GM23338 (cell line): ENCODE data around the gene CDH4. TPM values are rescaled to one million over a fixed set of nuclear protein-coding genes. Genes with fewer than 3 reads are reported as not detected.

Source experiments
- ATAC-seq: fragments of 200-7000 bp; cut with Tn5 transposase; 3 replicates; pipeline ENCODE4 v1.9.1; 2020
- DNase-seq: peaks from one replicate; pipeline ENCODE4 v3.0.0-alpha.2; 2015; ENCODE audit warnings: low spot score
- H2AFZ ChIP-seq: fragments of 200-600 bp; sonication (generic); 2 replicates; pipeline ENCODE4 v1.8.0; 2016; ENCODE audit warnings: antibody characterized with exemption, mild to moderate bottlenecking, moderate library complexity
- H3F3A ChIP-seq: fragments of 200-600 bp; sonication (generic); replicated peaks from 2 replicates; pipeline ENCODE4 v1.8.0; 2017; ENCODE audit warnings: antibody characterized with exemption, mixed run types, low read depth
- H3K27ac ChIP-seq: fragments of 200-600 bp; sonication (generic); 2 replicates; pipeline ENCODE4 v1.6.1; 2016; ENCODE audit warnings: low read depth
- H3K27me3 ChIP-seq: fragments of 200-600 bp; sonication (generic); 2 replicates; pipeline ENCODE4 v1.8.0; 2016; ENCODE audit warnings: mild to moderate bottlenecking, mixed run types, moderate library complexity; ENCODE audit not compliant: insufficient read depth
- H3K36me3 ChIP-seq: fragments of 200-600 bp; sonication (generic); 2 replicates; pipeline ENCODE4 v1.8.0; 2016; ENCODE audit warnings: mild to moderate bottlenecking; ENCODE audit not compliant: insufficient read depth
- H3K4me1 ChIP-seq: fragments of 200-600 bp; sonication (generic); 2 replicates; pipeline ENCODE4 v1.8.0; 2016; ENCODE audit warnings: mild to moderate bottlenecking, moderate library complexity; ENCODE audit not compliant: insufficient read depth
- H3K4me2 ChIP-seq: fragments of 200-600 bp; sonication (generic); 2 replicates; pipeline ENCODE4 v1.7.1; 2017; ENCODE audit warnings: mixed run types
- H3K4me3 ChIP-seq: fragments of 200-600 bp; sonication (generic); 2 replicates; pipeline ENCODE4 v1.6.1; 2016; ENCODE audit warnings: mixed run types
- H3K79me2 ChIP-seq: fragments of 200-600 bp; sonication (generic); replicated peaks from 2 replicates; pipeline ENCODE4 v1.8.0; 2017; ENCODE audit warnings: mild to moderate bottlenecking; ENCODE audit not compliant: insufficient read depth
- H3K9me2 ChIP-seq: fragments of 200-600 bp; sonication (generic); 2 replicates; pipeline ENCODE4 v1.8.0; 2017; ENCODE audit not compliant: insufficient read depth
- H4K20me1 ChIP-seq: fragments of 200-600 bp; sonication (generic); replicated peaks from 2 replicates; pipeline ENCODE4 v1.8.0; 2017; ENCODE audit warnings: mild to moderate bottlenecking; ENCODE audit not compliant: insufficient read depth
- H3K27ac Mint-ChIP-seq: 2 replicates; pipeline ENCODE4 v1.8.0; 2020; ENCODE audit warnings: inconsistent platforms, mild to moderate bottlenecking, moderate library complexity, mixed read lengths
- H3K27me3 Mint-ChIP-seq: 3 replicates; pipeline ENCODE4 v1.8.0; 2022; ENCODE audit warnings: low read depth, mild to moderate bottlenecking, moderate library complexity, mixed read lengths, inconsistent platforms; ENCODE audit not compliant: insufficient read depth, poor library complexity
- H3K36me3 Mint-ChIP-seq: 3 replicates; pipeline ENCODE4 v1.8.0; 2021; ENCODE audit warnings: low read depth, mild to moderate bottlenecking, inconsistent platforms, moderate library complexity, mixed read lengths
- H3K4me1 Mint-ChIP-seq: 3 replicates; pipeline ENCODE4 v1.8.0; 2020; ENCODE audit warnings: mild to moderate bottlenecking, inconsistent platforms, mixed read lengths
- H3K4me3 Mint-ChIP-seq: 3 replicates; pipeline ENCODE4 v1.8.0; 2021; ENCODE audit warnings: moderate library complexity, mild to moderate bottlenecking, inconsistent platforms, mixed read lengths
- H3K9me3 Mint-ChIP-seq: 3 replicates; pipeline ENCODE4 v1.8.0; 2020; ENCODE audit warnings: moderate library complexity, mild to moderate bottlenecking, inconsistent platforms, mixed read lengths
- CREB1 ChIP-seq: fragments of 250-450 bp; sonication (Bioruptor Pico); IDR thresholded peaks from 2 replicates; pipeline ENCODE4 v1.5.0; 2020; ENCODE audit warnings: low read depth, mild to moderate bottlenecking, moderate library complexity
- EZH2 ChIP-seq: fragments of 200-600 bp; sonication (generic); IDR thresholded peaks from one replicate; pipeline ENCODE4 v1.8.0; 2017; ENCODE audit warnings: antibody characterized with exemption, mild to moderate bottlenecking, low read depth; ENCODE audit not compliant: unreplicated experiment
- EZH2phosphoT487 ChIP-seq: fragments of 200-600 bp; sonication (generic); IDR thresholded peaks from one replicate; pipeline ENCODE4 v1.8.1; 2018; ENCODE audit warnings: antibody characterized with exemption; ENCODE audit not compliant: unreplicated experiment
- JUNB ChIP-seq: IDR thresholded peaks from one replicate; pipeline ENCODE4 v1.6.1; 2016; ENCODE audit warnings: antibody characterized with exemption; ENCODE audit not compliant: unreplicated experiment
- NANOG ChIP-seq: IDR thresholded peaks from 2 replicates; pipeline ENCODE4 v1.6.1; 2016; ENCODE audit warnings: antibody characterized with exemption, borderline replicate concordance
- POLR2AphosphoS5 ChIP-seq: IDR thresholded peaks from 2 replicates; pipeline ENCODE4 v1.6.1; 2016; ENCODE audit warnings: antibody characterized with exemption, low read depth
- STAT1 ChIP-seq: IDR thresholded peaks from one replicate; pipeline ENCODE4 v1.6.1; 2016; ENCODE audit warnings: antibody characterized with exemption; ENCODE audit not compliant: unreplicated experiment
- ZNF114 ChIP-seq: fragments of 250-450 bp; sonication (Bioruptor Pico); IDR thresholded peaks from 2 replicates; pipeline ENCODE4 v1.5.0; 2020; ENCODE audit warnings: mild to moderate bottlenecking, moderate library complexity
- ZNF331 ChIP-seq: fragments of 250-450 bp; sonication (Bioruptor Pico); IDR thresholded peaks from 2 replicates; pipeline ENCODE4 v1.5.0; 2020; ENCODE audit warnings: low read depth, mild to moderate bottlenecking, moderate library complexity
- polyA plus RNA-seq: library from polyadenylated mRNA; unstranded; fragments of >200 nt; fragmentation: Nextera tagmentation; extraction: Ambion mirVana; gene quantifications from 2 replicates; pipeline ENCODE4 v1.2.1, GENCODE V29; 2016
- total RNA-seq: library from RNA; depleted of rRNA; stranded (reverse); fragments of >200 nt; shearing (Covaris generic); gene quantifications from 2 replicates; pipeline ENCODE4 v1.2.3, GENCODE V29; 2014
- TF ChIP-seq, protein P1 (sequence below): IDR thresholded peaks from 2 replicates; pipeline ENCODE4 v1.6.1; 2016; ENCODE audit warnings: antibody characterized with exemption
- TF ChIP-seq, protein P2 (sequence below), 2 experiments: fragments of 200-600 bp in 1 of 2; sonication (generic) in 1 of 2; conservative IDR thresholded peaks; 2 replicates each; pipeline versions ENCODE4 v1.5.1 to v1.6.1; 2016 to 2017; ENCODE audit warnings: antibody characterized with exemption in 2 of 2, low read depth in 2 of 2, mild to moderate bottlenecking in 2 of 2, moderate library complexity in 1 of 2

CDH4 gene
- total and polyA plus RNA-seq, 2 experiments from 2014 or later = 1.2 to 4.2 TPM

DNA sequence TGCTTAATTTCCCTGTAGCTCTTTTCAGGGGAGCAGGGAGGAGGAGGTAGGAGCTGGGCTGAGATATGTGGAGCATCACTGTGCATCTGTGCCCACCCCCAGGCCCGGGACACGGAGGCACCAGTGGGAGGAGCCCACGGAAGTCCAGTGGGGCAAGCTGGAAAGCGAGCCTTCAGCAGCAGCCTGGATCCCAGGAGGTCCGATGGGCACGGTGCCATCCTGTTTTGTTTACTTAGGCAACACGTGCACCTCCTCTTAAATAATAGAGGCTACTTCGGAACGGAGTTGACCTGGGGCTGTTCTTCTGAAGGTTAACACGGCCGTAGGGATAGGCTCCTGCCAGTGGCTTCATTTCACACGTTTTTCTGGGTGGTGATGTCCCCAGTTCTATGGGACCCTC is 51.6 kb downstream of the CDH4 start:
- TF ChIP-seq POLR2AphosphoS5 = no peak
- no peaks in the 10 kb centered on the region for H3K27me3 ChIP-seq
- H3K79me2 ChIP-seq = no peaks in the 10 kb centered on the region
- no peak overlapping the region for H3K4me2 ChIP-seq
- H3K27ac ChIP-seq = no peak overlapping the region
- H2AFZ ChIP-seq = no peak overlapping the region
- Mint-ChIP-seq H3K9me3 (no peaks in the 10 kb centered on the region), H3K27me3 (peaks cover 15% of the 10 kb centered on the region), H3K4me1 (peaks cover 12% of the 10 kb centered on the region), H3K4me3 (no peak overlapping the region), H3K36me3 (no peaks in the 10 kb centered on the region), H3K27ac (no peak overlapping the region)
- no peaks in the 10 kb centered on the region for H3K9me2 ChIP-seq
- H3K4me1 ChIP-seq = peaks cover 23% of the 10 kb centered on the region
- H3K36me3 ChIP-seq = no peaks in the 10 kb centered on the region
- no peak overlapping the region for H3K4me3 ChIP-seq
- ATAC-seq = no peak
- no peaks in the 10 kb centered on the region for H3F3A ChIP-seq
- DNase-seq = no peak
- no peaks in the 10 kb centered on the region for H4K20me1 ChIP-seq

DNA sequence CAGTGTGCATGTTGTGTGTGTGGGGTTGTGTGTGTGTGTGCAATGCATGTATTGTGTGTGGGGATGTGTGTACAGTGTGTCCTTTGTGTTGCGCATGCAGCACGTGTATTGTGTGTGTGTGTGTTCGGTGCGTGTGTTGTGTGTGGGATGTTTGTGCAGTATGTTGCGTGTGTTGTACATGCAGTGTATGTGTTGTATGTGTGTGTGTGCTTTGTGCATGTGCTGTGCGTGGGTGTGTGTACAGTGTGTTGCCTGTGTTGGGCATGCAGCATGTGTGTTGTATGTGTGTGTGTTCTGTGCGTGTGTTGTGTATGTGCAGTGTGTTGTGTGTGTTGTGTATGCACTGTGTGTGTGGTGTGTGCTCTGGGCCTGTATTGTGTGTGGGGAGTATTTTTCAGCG is 52.7 kb downstream of the CDH4 start:
- ATAC-seq (no peak), DNase-seq (no peak)
- no peak overlapping the region for H3K4me2 ChIP-seq
- no peaks in the 10 kb centered on the region for H4K20me1 ChIP-seq
- TF ChIP-seq ZNF114 (CRISPR knock-in tag) (no peak), POLR2AphosphoS5 (no peak), EZH2phosphoT487 (no peak), JUNB (no peak), ZNF331 (CRISPR knock-in tag) (no peak), CREB1 (CRISPR knock-in tag) (no peak), STAT1 (no peak), NANOG (no peak), EZH2 (no peak)
- TF ChIP-seq, protein P1, sequence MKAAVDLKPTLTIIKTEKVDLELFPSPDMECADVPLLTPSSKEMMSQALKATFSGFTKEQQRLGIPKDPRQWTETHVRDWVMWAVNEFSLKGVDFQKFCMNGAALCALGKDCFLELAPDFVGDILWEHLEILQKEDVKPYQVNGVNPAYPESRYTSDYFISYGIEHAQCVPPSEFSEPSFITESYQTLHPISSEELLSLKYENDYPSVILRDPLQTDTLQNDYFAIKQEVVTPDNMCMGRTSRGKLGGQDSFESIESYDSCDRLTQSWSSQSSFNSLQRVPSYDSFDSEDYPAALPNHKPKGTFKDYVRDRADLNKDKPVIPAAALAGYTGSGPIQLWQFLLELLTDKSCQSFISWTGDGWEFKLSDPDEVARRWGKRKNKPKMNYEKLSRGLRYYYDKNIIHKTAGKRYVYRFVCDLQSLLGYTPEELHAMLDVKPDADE = no peak
- TF ChIP-seq, protein P2, sequence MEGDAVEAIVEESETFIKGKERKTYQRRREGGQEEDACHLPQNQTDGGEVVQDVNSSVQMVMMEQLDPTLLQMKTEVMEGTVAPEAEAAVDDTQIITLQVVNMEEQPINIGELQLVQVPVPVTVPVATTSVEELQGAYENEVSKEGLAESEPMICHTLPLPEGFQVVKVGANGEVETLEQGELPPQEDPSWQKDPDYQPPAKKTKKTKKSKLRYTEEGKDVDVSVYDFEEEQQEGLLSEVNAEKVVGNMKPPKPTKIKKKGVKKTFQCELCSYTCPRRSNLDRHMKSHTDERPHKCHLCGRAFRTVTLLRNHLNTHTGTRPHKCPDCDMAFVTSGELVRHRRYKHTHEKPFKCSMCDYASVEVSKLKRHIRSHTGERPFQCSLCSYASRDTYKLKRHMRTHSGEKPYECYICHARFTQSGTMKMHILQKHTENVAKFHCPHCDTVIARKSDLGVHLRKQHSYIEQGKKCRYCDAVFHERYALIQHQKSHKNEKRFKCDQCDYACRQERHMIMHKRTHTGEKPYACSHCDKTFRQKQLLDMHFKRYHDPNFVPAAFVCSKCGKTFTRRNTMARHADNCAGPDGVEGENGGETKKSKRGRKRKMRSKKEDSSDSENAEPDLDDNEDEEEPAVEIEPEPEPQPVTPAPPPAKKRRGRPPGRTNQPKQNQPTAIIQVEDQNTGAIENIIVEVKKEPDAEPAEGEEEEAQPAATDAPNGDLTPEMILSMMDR (conservative IDR thresholded peaks at IDR 0.05; ENCODE audit: low read depth in 2 of 2) = no peak
- no peaks in the 10 kb centered on the region for H3K79me2 ChIP-seq
- Mint-ChIP-seq H3K4me3 (no peak overlapping the region), H3K27me3 (peaks cover 15% of the 10 kb centered on the region), H3K4me1 (peaks cover 14% of the 10 kb centered on the region), H3K27ac (no peak overlapping the region), H3K36me3 (no peaks in the 10 kb centered on the region), H3K9me3 (no peaks in the 10 kb centered on the region)
- no peaks in the 10 kb centered on the region for H3K36me3 ChIP-seq
- peaks cover 26% of the 10 kb centered on the region for H3K4me1 ChIP-seq
- no peak overlapping the region for H3K4me3 ChIP-seq
- H2AFZ ChIP-seq = no peak overlapping the region
- H3K27me3 ChIP-seq = no peaks in the 10 kb centered on the region
- no peaks in the 10 kb centered on the region for H3K9me2 ChIP-seq
- H3K27ac ChIP-seq = no peak overlapping the region
- no peaks in the 10 kb centered on the region for H3F3A ChIP-seq
